SK-N-SH (cell line): ENCODE data around the gene TCF12.

ENCODE experiments used
- RFX5 ChIP-seq: IDR thresholded peaks from 2 replicates; pipeline ENCODE4 v1.6.1; 2012; ENCODE audit warnings: mild to moderate bottlenecking, improper control_type of control experiment, low read length
- TF ChIP-seq, protein P1 (sequence below): IDR thresholded peaks from 2 replicates; pipeline ENCODE4 v1.4.0; 2012; ENCODE audit warnings: low read depth, borderline replicate concordance
- TF ChIP-seq, protein P2 (sequence below): fragments of 150-350 bp; IDR thresholded peaks from 2 replicates; pipeline ENCODE4 v1.6.1; 2017; ENCODE audit warnings: antibody characterized with exemption, low read length, low read depth, borderline replicate concordance

DNA sequence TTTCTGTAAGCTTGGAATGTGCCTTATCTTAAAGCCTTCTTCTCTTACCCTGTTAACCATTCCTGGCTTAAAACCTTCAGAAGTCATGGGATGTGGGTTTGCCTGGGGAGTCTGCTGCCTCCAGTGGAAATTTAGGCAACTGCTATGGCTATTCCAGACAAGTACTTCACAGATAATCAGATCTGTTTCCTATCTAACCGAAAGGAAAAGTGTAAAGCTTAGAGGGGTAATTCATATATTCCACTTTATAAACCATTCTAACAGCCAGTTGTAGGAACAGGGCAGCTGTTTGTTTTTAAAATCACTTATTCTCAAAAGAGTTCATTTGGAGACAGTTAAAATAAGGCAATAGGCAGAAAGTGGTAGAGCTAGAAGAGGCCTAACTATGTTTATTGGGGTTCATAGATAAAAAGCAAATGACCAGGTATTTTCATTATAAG lies 219.9 kb downstream of the TCF12 start:
- TF ChIP-seq, protein P1, sequence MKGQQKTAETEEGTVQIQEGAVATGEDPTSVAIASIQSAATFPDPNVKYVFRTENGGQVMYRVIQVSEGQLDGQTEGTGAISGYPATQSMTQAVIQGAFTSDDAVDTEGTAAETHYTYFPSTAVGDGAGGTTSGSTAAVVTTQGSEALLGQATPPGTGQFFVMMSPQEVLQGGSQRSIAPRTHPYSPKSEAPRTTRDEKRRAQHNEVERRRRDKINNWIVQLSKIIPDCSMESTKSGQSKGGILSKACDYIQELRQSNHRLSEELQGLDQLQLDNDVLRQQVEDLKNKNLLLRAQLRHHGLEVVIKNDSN = no peak
- no peak for TF ChIP-seq RFX5
- TF ChIP-seq, protein P2, sequence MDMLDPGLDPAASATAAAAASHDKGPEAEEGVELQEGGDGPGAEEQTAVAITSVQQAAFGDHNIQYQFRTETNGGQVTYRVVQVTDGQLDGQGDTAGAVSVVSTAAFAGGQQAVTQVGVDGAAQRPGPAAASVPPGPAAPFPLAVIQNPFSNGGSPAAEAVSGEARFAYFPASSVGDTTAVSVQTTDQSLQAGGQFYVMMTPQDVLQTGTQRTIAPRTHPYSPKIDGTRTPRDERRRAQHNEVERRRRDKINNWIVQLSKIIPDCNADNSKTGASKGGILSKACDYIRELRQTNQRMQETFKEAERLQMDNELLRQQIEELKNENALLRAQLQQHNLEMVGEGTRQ = no peak
